Uterus (tissue), 4 donors: ENCODE results near the gene SYNE1. TPM values are rescaled to one million over a fixed set of nuclear protein-coding genes. Genes with fewer than 3 reads are reported as not detected.

Experiments used
- DNase-seq, 2 donors: peaks; one replicate each; pipeline ENCODE4 v3.0.0-alpha.2; 2019 to 2020
- H3K27ac ChIP-seq, 2 donors: fragments of 200-600 bp; sonication (generic); 1 replicate in 1 of 2; 2 replicates in 1 of 2; pipeline ENCODE4 v1.5.1; 2016 to 2018
- H3K27me3 ChIP-seq, 2 donors: fragments of 200-600 bp; sonication (generic); one replicate each; pipeline ENCODE4 v1.5.1; 2018 to 2019; ENCODE audit warnings: control low read depth in 1 of 2
- H3K36me3 ChIP-seq, 2 donors: fragments of 200-600 bp; sonication (generic); one replicate each; pipeline ENCODE4 v1.5.1; 2019; ENCODE audit warnings: control low read depth in 1 of 2
- H3K4me1 ChIP-seq, 2 donors: fragments of 200-600 bp; sonication (generic); one replicate each; pipeline ENCODE4 v1.5.1; 2018 to 2019; ENCODE audit warnings: control low read depth in 1 of 2
- H3K4me3 ChIP-seq, 2 donors: fragments of 200-600 bp; sonication (generic); 1 replicate in 1 of 2; 2 replicates in 1 of 2; pipeline ENCODE4 v1.5.1; 2018 to 2019; ENCODE audit warnings: mild to moderate bottlenecking in 1 of 2
- H3K9me3 ChIP-seq, 2 donors: fragments of 200-600 bp; sonication (generic); one replicate each; pipeline ENCODE4 v1.5.1; 2019; ENCODE audit warnings: control low read depth in 1 of 2
- POLR2A ChIP-seq, 2 donors: fragments of 450-650 bp; IDR thresholded peaks; one replicate each; pipeline ENCODE4 v1.6.1; 2016; ENCODE audit warnings: antibody characterized with exemption in 2 of 2, mild to moderate bottlenecking in 1 of 2, moderate library complexity in 1 of 2
- intact Hi-C: fragments of 100-400 bp; cut with DNase I; formaldehyde crosslinking; loops from one replicate; pipeline ENCODE4 v1.15.1; 2023; ENCODE audit warnings: low total_unique reads
- total RNA-seq, 4 donors: library from RNA; depleted of rRNA in 3 of 4; stranded (reverse); fragments of >200 nt in 3 of 4; gene quantifications; one replicate each; pipeline versions ENCODE4 v1.1.0 to v1.2.4, GENCODE V29; 2014 to 2023
- TF ChIP-seq, protein P1 (sequence below), 4 experiments: fragments of 200-600 bp in 2 of 4; fragments of 450-650 bp in 2 of 4; sonication (generic) in 2 of 4; IDR thresholded peaks; one replicate each; pipeline ENCODE4 v1.5.1; 2016 to 2019; ENCODE audit warnings: antibody characterized with exemption in 4 of 4, mild to moderate bottlenecking in 2 of 4, moderate library complexity in 1 of 4
- donor health status: DM: yes; HTN: yes; CAD: no.

Gene SYNE1
- total RNA-seq, 4 donors from 2014 or later = 134 to 339 (median 181) TPM

- H3K27me3 ChIP-seq = no peaks in the 10 kb centered on the region
- DNase-seq = no peak
- H3K4me1 ChIP-seq = peaks cover 0 to 3% of the 10 kb centered on the region in 2 donors
- H3K36me3 ChIP-seq = no peaks in the 10 kb centered on the region
- intact Hi-C loops = no loop called here
- no peaks in the 10 kb centered on the region for H3K9me3 ChIP-seq
- TF ChIP-seq POLR2A (IDR thresholded peaks at IDR 0.05) = no peak
- TF ChIP-seq, protein P1, sequence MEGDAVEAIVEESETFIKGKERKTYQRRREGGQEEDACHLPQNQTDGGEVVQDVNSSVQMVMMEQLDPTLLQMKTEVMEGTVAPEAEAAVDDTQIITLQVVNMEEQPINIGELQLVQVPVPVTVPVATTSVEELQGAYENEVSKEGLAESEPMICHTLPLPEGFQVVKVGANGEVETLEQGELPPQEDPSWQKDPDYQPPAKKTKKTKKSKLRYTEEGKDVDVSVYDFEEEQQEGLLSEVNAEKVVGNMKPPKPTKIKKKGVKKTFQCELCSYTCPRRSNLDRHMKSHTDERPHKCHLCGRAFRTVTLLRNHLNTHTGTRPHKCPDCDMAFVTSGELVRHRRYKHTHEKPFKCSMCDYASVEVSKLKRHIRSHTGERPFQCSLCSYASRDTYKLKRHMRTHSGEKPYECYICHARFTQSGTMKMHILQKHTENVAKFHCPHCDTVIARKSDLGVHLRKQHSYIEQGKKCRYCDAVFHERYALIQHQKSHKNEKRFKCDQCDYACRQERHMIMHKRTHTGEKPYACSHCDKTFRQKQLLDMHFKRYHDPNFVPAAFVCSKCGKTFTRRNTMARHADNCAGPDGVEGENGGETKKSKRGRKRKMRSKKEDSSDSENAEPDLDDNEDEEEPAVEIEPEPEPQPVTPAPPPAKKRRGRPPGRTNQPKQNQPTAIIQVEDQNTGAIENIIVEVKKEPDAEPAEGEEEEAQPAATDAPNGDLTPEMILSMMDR (IDR thresholded peaks at IDR 0.05) = peak; percentile 68 to 86 (median 79)
- peak overlapping the region; percentile 55 to 82 for H3K27ac ChIP-seq
- no peak overlapping the region for H3K4me3 ChIP-seq
Measured at GRCh38 chr6:152124429-152125074, 512.6 kb downstream of the SYNE1 start.

GRCh38 chr6:152123076-152123475, 514.1 kb downstream of the SYNE1 start:
- no peaks in the 10 kb centered on the region for H3K4me1 ChIP-seq
- intact Hi-C loops = no loop called here
- H3K27ac ChIP-seq = peak overlapping the region; percentile 55 to 82
- no peaks in the 10 kb centered on the region for H3K27me3 ChIP-seq
- H3K36me3 ChIP-seq = no peaks in the 10 kb centered on the region
- TF ChIP-seq POLR2A (IDR thresholded peaks at IDR 0.05) = no peak
- TF ChIP-seq, protein P1 (IDR thresholded peaks at IDR 0.05) = no peak
- no peak overlapping the region for H3K4me3 ChIP-seq
- H3K9me3 ChIP-seq = no peaks in the 10 kb centered on the region
- DNase-seq = no peak

GRCh38 chr6:152122434-152122833, 514.7 kb downstream of the SYNE1 start:
- peak in 1 of 2 donors; percentile 35 for DNase-seq
- Histone ChIP-seq H3K9me3 (no peaks in the 10 kb centered on the region), H3K27ac (peak overlapping the region; percentile 55 to 82), H3K36me3 (no peaks in the 10 kb centered on the region), H3K4me3 (no peak overlapping the region), H3K27me3 (no peaks in the 10 kb centered on the region), H3K4me1 (no peaks in the 10 kb centered on the region)
- TF ChIP-seq, protein P1 (IDR thresholded peaks at IDR 0.05) = no peak
- no peak for TF ChIP-seq POLR2A (IDR thresholded peaks at IDR 0.05)
- intact Hi-C loops = no loop called here

DNA sequence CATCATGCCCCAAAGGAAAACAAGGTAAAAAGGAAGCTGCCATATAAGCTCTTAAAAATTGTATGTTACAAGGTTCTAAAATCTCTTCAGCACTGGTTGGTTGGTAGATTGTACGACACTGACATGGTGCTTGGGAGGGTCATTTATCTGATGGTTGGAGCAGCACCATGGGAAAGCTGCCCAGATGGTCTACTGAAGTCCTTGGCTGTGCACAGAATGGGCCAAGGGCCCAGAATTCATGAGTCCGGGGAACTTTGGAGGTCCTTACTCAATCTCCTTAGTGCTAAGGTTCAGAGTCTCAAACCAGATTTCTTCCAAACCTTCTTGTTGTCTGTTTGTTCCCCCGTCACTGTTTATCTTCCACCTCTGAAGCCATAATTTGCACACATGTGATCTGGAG, 515.3 kb downstream of the SYNE1 start:
- Histone ChIP-seq H3K27me3 (no peaks in the 10 kb centered on the region), H3K27ac (peak overlapping the region; percentile 55 to 82), H3K36me3 (no peaks in the 10 kb centered on the region), H3K9me3 (no peaks in the 10 kb centered on the region), H3K4me3 (no peak overlapping the region), H3K4me1 (no peaks in the 10 kb centered on the region)
- peak in 1 of 2 donors; percentile 61 for DNase-seq
- TF ChIP-seq, protein P1 (IDR thresholded peaks at IDR 0.05) = no peak
- no peak for TF ChIP-seq POLR2A (IDR thresholded peaks at IDR 0.05)
- intact Hi-C loops = no loop called here

GRCh38 chr6:152119831-152120230, 517.3 kb downstream of the SYNE1 start:
- no peaks in the 10 kb centered on the region for H3K9me3 ChIP-seq
- no peaks in the 10 kb centered on the region for H3K27me3 ChIP-seq
- peak overlapping the region; percentile 15 to 38 for H3K27ac ChIP-seq
- intact Hi-C loops = no loop called here
- DNase-seq = no peak
- no peak overlapping the region for H3K4me3 ChIP-seq
- no peak for TF ChIP-seq POLR2A (IDR thresholded peaks at IDR 0.05)
- TF ChIP-seq, protein P1 (IDR thresholded peaks at IDR 0.05) = no peak
- H3K4me1 ChIP-seq = no peaks in the 10 kb centered on the region
- H3K36me3 ChIP-seq = no peaks in the 10 kb centered on the region
